ENCODE measurements around the gene SATB2. TPM values are rescaled to one million over a fixed set of nuclear protein-coding genes. Genes with fewer than 3 reads are reported as not detected.

The SATB2 gene
- total RNA-seq, 1 donor, result 12.7 TPM

- H3K4me3 ChIP-seq (ENCODE audit: low read depth, low read length), result no peak overlapping the region
- no peak for DNase-seq (ENCODE audit: low read depth)
- no peak for TF ChIP-seq CTCF (IDR thresholded peaks at IDR 0.05; ENCODE audit: insufficient read depth, low read length)
These were observed 29.4 kb downstream of the SATB2 start for GRCh38 chr2:199428291-199428690.

- no peak for TF ChIP-seq CTCF (IDR thresholded peaks at IDR 0.05; ENCODE audit: insufficient read depth, low read length)
- no peak for DNase-seq (ENCODE audit: low read depth)
- no peak overlapping the region for H3K4me3 ChIP-seq (ENCODE audit: low read depth, low read length)
These were observed 33.6 kb downstream of the SATB2 start for GRCh38 chr2:199424160-199424559.

GRCh38 chr2:199419428-199419827 lies 38.3 kb downstream of the SATB2 start:
- H3K4me3 ChIP-seq (ENCODE audit: low read depth, low read length), result no peak overlapping the region
- no peak for DNase-seq (ENCODE audit: low read depth)
- TF ChIP-seq CTCF (IDR thresholded peaks at IDR 0.05; ENCODE audit: insufficient read depth, low read length), result no peak

- DNase-seq (ENCODE audit: low read depth), result no peak
- H3K4me3 ChIP-seq (ENCODE audit: low read depth, low read length), result no peak overlapping the region
- TF ChIP-seq CTCF (IDR thresholded peaks at IDR 0.05; ENCODE audit: insufficient read depth, low read length), result no peak
These were observed 43.3 kb downstream of the SATB2 start for GRCh38 chr2:199414465-199414864.

GRCh38 chr2:199414001-199414400 lies 43.7 kb downstream of the SATB2 start:
- DNase-seq (ENCODE audit: low read depth), result no peak
- no peak overlapping the region for H3K4me3 ChIP-seq (ENCODE audit: low read depth, low read length)
- no peak for TF ChIP-seq CTCF (IDR thresholded peaks at IDR 0.05; ENCODE audit: insufficient read depth, low read length)

GRCh38 chr2:199409759-199410529 lies 47.8 kb downstream of the SATB2 start:
- no peak for TF ChIP-seq CTCF (IDR thresholded peaks at IDR 0.05; ENCODE audit: insufficient read depth, low read length)
- no peak overlapping the region for H3K4me3 ChIP-seq (ENCODE audit: low read depth, low read length)
- no peak for DNase-seq (ENCODE audit: low read depth)

GRCh38 chr2:199407421-199407820 lies 50.3 kb downstream of the SATB2 start:
- no peak for TF ChIP-seq CTCF (IDR thresholded peaks at IDR 0.05; ENCODE audit: insufficient read depth, low read length)
- H3K4me3 ChIP-seq (ENCODE audit: low read depth, low read length), result no peak overlapping the region
- no peak for DNase-seq (ENCODE audit: low read depth)

Measured in fibroblast of the aortic adventitia (primary cell).